GM23248 (cell line): ENCODE measurements around the gene TMBIM4. TPM values are rescaled to one million over a fixed set of nuclear protein-coding genes. Genes with fewer than 3 reads are reported as not detected.

ENCODE experiments used
- DNase-seq: peaks from one replicate; pipeline ENCODE4 v3.0.0-alpha.2; 2015
- H2AFZ ChIP-seq: fragments of 200-600 bp; sonication (generic); 2 replicates; pipeline ENCODE4 v1.6.1; 2016; ENCODE audit warnings: antibody characterized with exemption
- H3F3A ChIP-seq: fragments of 200-600 bp; sonication (generic); 2 replicates; pipeline ENCODE4 v1.6.1; 2016; ENCODE audit warnings: mild to moderate bottlenecking, antibody characterized with exemption, mixed run types; ENCODE audit not compliant: insufficient read depth
- H3K27ac ChIP-seq: fragments of 200-600 bp; sonication (generic); 2 replicates; pipeline ENCODE4 v1.5.1; 2016; ENCODE audit warnings: mild to moderate bottlenecking
- H3K27me3 ChIP-seq: fragments of 200-600 bp; sonication (generic); replicated peaks from 2 replicates; pipeline ENCODE4 v1.6.1; 2016; ENCODE audit warnings: mild to moderate bottlenecking; ENCODE audit not compliant: insufficient read depth
- H3K36me3 ChIP-seq: fragments of 200-600 bp; sonication (generic); 2 replicates; pipeline ENCODE4 v1.6.1; 2016; ENCODE audit warnings: low read depth, mild to moderate bottlenecking
- H3K4me1 ChIP-seq: fragments of 200-600 bp; sonication (generic); 2 replicates; pipeline ENCODE4 v1.6.1; 2016; ENCODE audit warnings: mild to moderate bottlenecking; ENCODE audit not compliant: insufficient read depth
- H3K4me2 ChIP-seq: fragments of 200-600 bp; sonication (generic); one replicate; pipeline ENCODE4 v1.6.1; 2016; ENCODE audit warnings: mild to moderate bottlenecking; ENCODE audit not compliant: unreplicated experiment
- H3K4me3 ChIP-seq: fragments of 200-600 bp; sonication (generic); 2 replicates; pipeline ENCODE4 v1.5.1; 2016; ENCODE audit warnings: mild to moderate bottlenecking
- H3K79me2 ChIP-seq: fragments of 200-600 bp; sonication (generic); 2 replicates; pipeline ENCODE4 v1.6.1; 2016; ENCODE audit warnings: mild to moderate bottlenecking; ENCODE audit not compliant: insufficient read depth
- H3K9ac ChIP-seq: fragments of 200-600 bp; sonication (generic); 2 replicates; pipeline ENCODE4 v1.6.1; 2016; ENCODE audit warnings: mild to moderate bottlenecking
- H3K9me2 ChIP-seq: fragments of 200-600 bp; sonication (generic); 2 replicates; pipeline ENCODE4 v1.6.1; 2016; ENCODE audit warnings: mixed run types, mild to moderate bottlenecking, moderate library complexity; ENCODE audit not compliant: insufficient read depth
- H3K9me3 ChIP-seq: fragments of 200-600 bp; sonication (generic); one replicate; pipeline ENCODE4 v1.6.1; 2017; ENCODE audit warnings: low read depth
- H4K20me1 ChIP-seq: fragments of 200-600 bp; sonication (generic); 2 replicates; pipeline ENCODE4 v1.6.0; 2016; ENCODE audit not compliant: insufficient read depth
- EZH2 ChIP-seq: fragments of 200-600 bp; sonication (generic); IDR thresholded peaks from 2 replicates; pipeline ENCODE4 v1.6.1; 2018; ENCODE audit warnings: antibody characterized with exemption, mild to moderate bottlenecking; ENCODE audit not compliant: insufficient read depth, poor library complexity, severe bottlenecking
- EZH2phosphoT487 ChIP-seq: fragments of 200-600 bp; sonication (generic); IDR thresholded peaks from 2 replicates; pipeline ENCODE4 v1.6.1; 2018; ENCODE audit warnings: antibody characterized with exemption, moderate library complexity, mild to moderate bottlenecking, low read depth; ENCODE audit not compliant: insufficient read depth
- WGBS, 2 experiments: methylation state at CpG; one replicate each; pipeline ENCODE4 v1.1.6; 2015 to 2017; ENCODE audit warnings: low lambda C conversion rate in 2 of 2, low coverage in 1 of 2; ENCODE audit errors: missing lambda C conversion rate in 2 of 2; 5-methylcytosine and 5-hydroxymethylcytosine counted together
- in situ Hi-C: fragments of 300-500 bp; cut with MboI; formaldehyde crosslinking; loops from 2 replicates; pipeline ENCODE4 v1.15.0; 2020
- polyA plus RNA-seq: library from polyadenylated mRNA; unstranded; fragments of >200 nt; fragmentation: Nextera tagmentation; extraction: Ambion mirVana; gene quantifications from 2 replicates; pipeline ENCODE4 v1.2.1, GENCODE V29; 2016
- total RNA-seq: library from RNA; depleted of rRNA; stranded (reverse); fragments of >200 nt; shearing (Covaris generic); gene quantifications from 2 replicates; pipeline ENCODE4 v1.2.3, GENCODE V29; 2014

Gene TMBIM4
- total and polyA plus RNA-seq, 2 experiments from 2014 or later: 162 to 276 TPM

DNA sequence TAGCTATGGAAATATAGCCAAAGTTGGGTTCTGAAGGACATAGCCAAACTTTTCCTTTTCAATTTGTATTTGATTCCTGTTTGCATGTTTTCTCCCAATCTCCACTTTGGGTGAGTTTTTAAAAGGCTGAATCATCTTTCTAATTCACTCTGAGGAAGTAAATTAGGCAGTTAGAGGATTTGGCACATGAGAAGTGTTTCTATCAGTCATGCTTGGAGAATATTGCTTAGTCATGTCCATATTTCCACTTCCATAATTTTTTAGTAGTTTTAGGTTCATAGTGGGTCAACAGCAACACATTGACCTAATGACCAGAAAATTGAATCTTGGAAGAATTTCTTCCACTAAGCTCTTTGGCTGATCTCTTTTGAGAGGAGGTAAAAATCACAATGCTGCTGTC is 41.0 kb upstream of the TMBIM4 start:
- Histone ChIP-seq H3K4me1 (peaks cover 11% of the 10 kb centered on the region), H3K79me2 (no peaks in the 10 kb centered on the region), H3K9ac (no peak overlapping the region), H4K20me1 (no peaks in the 10 kb centered on the region), H3K27me3 (no peaks in the 10 kb centered on the region), H3K9me2 (no peaks in the 10 kb centered on the region), H3K27ac (peak overlapping the region; percentile 27), H3K4me2 (peak overlapping the region; percentile 44), H3K4me3 (no peak overlapping the region), H3K36me3 (no peaks in the 10 kb centered on the region), H2AFZ (peak overlapping the region; percentile 22; the same call in 1 of the 2 replicates), H3K9me3 (no peaks in the 10 kb centered on the region), H3F3A (peaks cover 9% of the 10 kb centered on the region; the same call in 1 of the 2 replicates)
- peak; percentile 56 for DNase-seq
- in situ Hi-C loops: no loop called here
- TF ChIP-seq EZH2phosphoT487 (no peak), EZH2 (no peak)

- Histone ChIP-seq H3K36me3 (no peaks in the 10 kb centered on the region), H3K4me1 (peaks cover 10% of the 10 kb centered on the region), H3K27me3 (no peaks in the 10 kb centered on the region), H3K4me3 (no peak overlapping the region), H3K4me2 (no peak overlapping the region), H3K27ac (no peak overlapping the region), H3K79me2 (no peaks in the 10 kb centered on the region), H3K9me3 (no peaks in the 10 kb centered on the region), H4K20me1 (no peaks in the 10 kb centered on the region), H3K9me2 (no peaks in the 10 kb centered on the region), H2AFZ (no peak overlapping the region), H3K9ac (no peak overlapping the region), H3F3A (peaks cover 9% of the 10 kb centered on the region; the same call in 1 of the 2 replicates)
- in situ Hi-C loops: no loop called here
- TF ChIP-seq EZH2phosphoT487 (no peak), EZH2 (no peak)
- DNase-seq: no peak
- WGBS, 2 experiments: 97 to 100% methylated on average over 1 of the region's 1 CpG
Measured at GRCh38 chr12:66206141-66206540, 36.3 kb upstream of the TMBIM4 start.

- Histone ChIP-seq H3K79me2 (peaks cover 11% of the 10 kb centered on the region; the same call in 1 of the 2 replicates), H3K36me3 (0 out of 2 replicates have a peak, but pooled peaks cover 4% of the 10 kb centered on the region), H3K4me1 (no peaks in the 10 kb centered on the region), H3K27me3 (no peaks in the 10 kb centered on the region), H3K9ac (no peak overlapping the region), H4K20me1 (no peaks in the 10 kb centered on the region), H3K9me3 (no peaks in the 10 kb centered on the region), H3K9me2 (no peaks in the 10 kb centered on the region), H3K4me2 (no peak overlapping the region), H3K27ac (no peak overlapping the region), H3K4me3 (no peak overlapping the region), H2AFZ (no peak overlapping the region), H3F3A (no peaks in the 10 kb centered on the region)
- no peak for TF ChIP-seq EZH2
- in situ Hi-C loops: no loop called here
- WGBS, 2 experiments: 96 to 97% methylated on average over 4 of the region's 4 CpGs
- DNase-seq: no peak
Measured at GRCh38 chr12:66203820-66204219, 34.0 kb upstream of the TMBIM4 start.

DNA sequence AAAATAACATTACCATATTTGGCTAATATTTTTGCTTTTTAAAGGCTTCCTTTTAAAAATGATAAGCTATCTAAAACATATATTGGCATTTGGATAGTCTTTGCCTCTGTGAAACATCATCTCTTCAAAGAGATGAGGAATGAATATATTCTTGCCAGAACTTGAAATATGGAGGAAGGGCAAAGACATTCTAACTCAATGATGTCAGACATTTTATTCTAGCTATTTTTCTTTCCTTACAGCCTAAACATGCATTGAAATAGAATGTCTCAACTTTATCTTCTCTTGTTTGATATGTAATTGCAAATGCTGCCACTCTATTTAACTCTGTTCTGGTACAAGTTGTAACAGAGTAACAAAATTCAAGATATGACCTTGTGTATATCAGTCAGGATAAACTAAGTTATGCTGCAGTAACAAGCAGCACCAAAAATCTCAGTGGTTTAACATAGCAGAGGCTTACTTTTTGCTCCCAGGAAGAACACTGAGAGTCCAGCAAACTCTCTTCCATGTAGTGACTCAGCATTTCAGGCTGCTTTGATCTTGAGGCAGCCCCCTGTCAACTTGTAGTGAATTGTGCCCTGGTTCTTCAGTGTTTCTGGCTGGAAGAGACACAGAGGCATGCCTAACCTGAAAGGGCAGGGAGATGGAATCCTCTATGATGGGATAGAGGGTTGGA is 30.2 kb upstream of the TMBIM4 start:
- Histone ChIP-seq H3K27ac (no peak overlapping the region), H3K79me2 (peaks cover 27% of the 10 kb centered on the region; the same call in 1 of the 2 replicates)

DNA sequence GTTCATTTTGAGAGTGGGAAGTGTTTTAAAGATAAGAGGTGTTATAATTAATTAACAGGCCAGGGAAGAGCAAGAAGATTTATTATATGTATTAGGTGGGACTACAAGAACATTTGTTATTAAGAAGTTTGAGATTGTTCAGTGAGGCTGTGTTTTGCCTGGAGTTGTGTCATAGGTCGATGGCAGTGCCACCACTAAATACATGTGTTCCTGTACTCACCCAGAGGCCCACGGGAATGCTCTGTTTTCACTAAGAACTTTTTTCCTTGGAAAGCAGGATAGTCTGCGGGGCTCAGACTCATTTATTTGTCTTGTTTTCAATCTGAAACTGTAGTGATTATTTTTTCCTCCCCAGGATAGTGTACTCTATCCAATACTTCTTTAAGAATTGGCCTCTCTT is 29.3 kb upstream of the TMBIM4 start:
- in situ Hi-C loops: no loop called here
- Histone ChIP-seq H3K4me3 (no peak overlapping the region), H2AFZ (no peak overlapping the region), H3K27ac (no peak overlapping the region), H3K79me2 (peaks cover 27% of the 10 kb centered on the region; the same call in 1 of the 2 replicates), H3K27me3 (no peaks in the 10 kb centered on the region), H3K4me1 (peaks cover 13% of the 10 kb centered on the region), H3K9me2 (no peaks in the 10 kb centered on the region), H4K20me1 (no peaks in the 10 kb centered on the region), H3K36me3 (0 out of 2 replicates have a peak, but pooled peaks cover 4% of the 10 kb centered on the region), H3F3A (peaks cover 15% of the 10 kb centered on the region; the same call in 1 of the 2 replicates), H3K4me2 (no peak overlapping the region), H3K9me3 (no peaks in the 10 kb centered on the region), H3K9ac (no peak overlapping the region)
- no peak for DNase-seq
- 22 to 27% methylated on average over 3 of the region's 3 CpGs for WGBS, 2 experiments
- TF ChIP-seq EZH2: no peak
- TF ChIP-seq EZH2phosphoT487: no peak

More for the DNA sequence above, 30.2 kb upstream of the TMBIM4 start:
- Histone ChIP-seq H3F3A (peaks cover 15% of the 10 kb centered on the region; the same call in 1 of the 2 replicates), H2AFZ (no peak overlapping the region), H3K36me3 (0 out of 2 replicates have a peak, but pooled peaks cover 4% of the 10 kb centered on the region), H4K20me1 (no peaks in the 10 kb centered on the region), H3K27me3 (no peaks in the 10 kb centered on the region), H3K4me2 (no peak overlapping the region), H3K9me2 (no peaks in the 10 kb centered on the region), H3K9ac (no peak overlapping the region), H3K4me3 (no peak overlapping the region), H3K9me3 (no peaks in the 10 kb centered on the region), H3K4me1 (peaks cover 13% of the 10 kb centered on the region)
- no peak for DNase-seq
- TF ChIP-seq EZH2phosphoT487 (no peak), EZH2 (no peak)
- in situ Hi-C loops: no loop called here
